Aorta (tissue), 5 donors: Measurements from ENCODE around the gene MAB21L3. TPM values are rescaled to one million over a fixed set of nuclear protein-coding genes. Genes with fewer than 3 reads are reported as not detected.

Source experiments
- ATAC-seq: fragments of 200-7000 bp; cut with Tn5 transposase; one replicate; pipeline ENCODE4 v1.9.1; 2022; ENCODE audit warnings: moderate library complexity; ENCODE audit not compliant: low FRiP score
- DNase-seq, 2 donors: peaks; one replicate each; pipeline ENCODE4 v3.0.0-alpha.2; 2020
- H3K27ac ChIP-seq, 2 donors: one replicate each; pipeline ENCODE4 v1.5.1; 2013; ENCODE audit warnings: low read length in 2 of 2, mild to moderate bottlenecking in 2 of 2, moderate library complexity in 2 of 2, control low read depth in 1 of 2, inconsistent platforms in 1 of 2, low read depth in 1 of 2
- H3K27me3 ChIP-seq, 2 donors: one replicate each; pipeline ENCODE4 v1.6.1; 2013; ENCODE audit warnings: control low read depth in 1 of 2, low read length in 1 of 2, mild to moderate bottlenecking in 1 of 2, moderate library complexity in 1 of 2; ENCODE audit not compliant: insufficient read depth in 2 of 2, control insufficient read depth in 1 of 2
- H3K36me3 ChIP-seq, 2 donors: one replicate each; pipeline ENCODE4 v1.6.1; 2013; ENCODE audit warnings: control low read depth in 1 of 2, low read length in 1 of 2, mild to moderate bottlenecking in 1 of 2; ENCODE audit not compliant: insufficient read depth in 2 of 2, control insufficient read depth in 1 of 2
- H3K4me1 ChIP-seq, 2 donors: one replicate each; pipeline ENCODE4 v1.6.1; 2013; ENCODE audit warnings: low read length in 2 of 2, control low read depth in 1 of 2, mild to moderate bottlenecking in 1 of 2, moderate library complexity in 1 of 2; ENCODE audit not compliant: insufficient read depth in 2 of 2, control insufficient read depth in 1 of 2
- H3K4me3 ChIP-seq, 2 donors: one replicate each; pipeline ENCODE4 v1.5.1; 2013; ENCODE audit warnings: low read length in 2 of 2, control low read depth in 1 of 2, mild to moderate bottlenecking in 1 of 2
- H3K9me3 ChIP-seq: one replicate; pipeline ENCODE4 v1.6.1; 2013; ENCODE audit warnings: mild to moderate bottlenecking, low read length; ENCODE audit not compliant: control insufficient read depth
- WGBS, 2 donors: extraction: QIAGEN DNeasy Blood & Tissue Kit; methylation state at CpG; one replicate each; pipeline ENCODE4 v1.1.7; 2013; 5-methylcytosine and 5-hydroxymethylcytosine counted together
- intact Hi-C, 2 donors: fragments of 100-400 bp; cut with DNase I; formaldehyde crosslinking; loops; one replicate each; pipeline versions ENCODE4 v1.14.2 to v1.15.0; 2022
- polyA plus RNA-seq, 2 donors: library from polyadenylated mRNA; stranded (reverse); fragments of 200-250 nt; gene quantifications; one replicate each; pipeline ENCODE4 v1.2.3, GENCODE V29; 2013
- total RNA-seq, 2 donors: library from RNA; stranded (reverse); fragmentation: NEBNext Ultra II Directional; extraction: Animal tissue kit (Norgen Biotek cat#: 25700); gene quantifications; one replicate each; pipeline ENCODE4 v1.2.1, GENCODE V29; 2021
- donor health status: healthy with polysubstance abuse.
- donor health status: Bipolar disorder and iron deficiency.
- donor health status: DM: no; HTN: no; CAD: no.
- donor health status: DM: no; HTN: no; CAD: no.
- donor health status: DM: yes; HTN: yes; CAD: no.

MAB21L3 gene
- total and polyA plus RNA-seq, 4 donors: 0.25 TPM; not detected in 3

DNA sequence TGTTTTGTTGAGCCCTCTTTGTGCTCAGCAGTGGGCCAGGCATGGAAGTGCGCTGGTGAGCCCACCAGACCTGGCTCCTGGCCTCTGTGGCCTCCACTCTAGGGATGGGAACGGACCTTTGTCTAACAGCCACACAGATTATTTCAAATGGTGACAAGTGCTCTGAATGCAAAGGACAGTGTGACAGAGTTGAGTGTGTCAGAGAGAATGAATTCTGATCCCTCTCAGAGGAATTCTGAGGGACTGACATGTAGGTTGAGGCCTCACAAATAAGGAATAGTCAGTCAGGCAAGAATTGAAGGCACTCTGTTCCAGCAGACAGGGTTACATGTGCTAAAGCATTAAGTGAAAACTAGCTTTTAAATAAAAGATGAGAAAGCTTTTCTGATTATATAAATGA is 11.3 kb upstream of the MAB21L3 start:
- 94% methylated on average over 2 of the region's 2 CpGs for WGBS, 2 donors
- Histone ChIP-seq H3K9me3 (no peaks in the 10 kb centered on the region), H3K27ac (no peak overlapping the region), H3K36me3 (no peaks in the 10 kb centered on the region), H3K4me1 (no peaks in the 10 kb centered on the region), H3K27me3 (no peaks in the 10 kb centered on the region), H3K4me3 (no peak overlapping the region)
- DNase-seq (no peak), ATAC-seq (no peak)
- intact Hi-C loops: no loop called here

GRCh38 chr1:116104667-116105066 is 6.5 kb upstream of the MAB21L3 start:
- no peak for ATAC-seq
- 67 to 68% methylated on average over 3 of the region's 3 CpGs for WGBS, 2 donors
- no peaks in the 10 kb centered on the region for H3K27me3 ChIP-seq
- H3K4me1 ChIP-seq: no peaks in the 10 kb centered on the region
- H3K4me3 ChIP-seq: no peak overlapping the region
- no peaks in the 10 kb centered on the region for H3K9me3 ChIP-seq
- H3K27ac ChIP-seq: no peak overlapping the region
- no peaks in the 10 kb centered on the region for H3K36me3 ChIP-seq
- intact Hi-C loops: no loop called here
- DNase-seq: no peak

DNA sequence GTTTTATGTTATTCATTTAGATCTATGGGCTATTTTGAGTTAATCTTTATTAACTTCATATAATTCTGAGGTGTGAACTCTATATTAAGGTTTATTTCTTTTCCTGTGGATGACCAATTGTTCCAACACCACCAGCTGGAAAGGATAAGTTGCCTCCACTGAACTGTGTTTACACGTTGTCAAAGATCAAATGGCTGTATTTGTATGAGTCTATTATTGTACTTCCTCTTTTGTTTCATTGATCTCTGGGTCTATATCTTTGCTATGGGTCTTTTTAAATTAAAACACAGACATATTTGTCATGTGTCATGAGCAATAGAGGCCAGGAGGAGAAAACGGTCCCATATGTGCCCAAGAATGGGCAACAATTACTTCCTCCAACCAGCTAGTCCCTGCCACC is 5.2 kb upstream of the MAB21L3 start:
- no peak for DNase-seq
- no peaks in the 10 kb centered on the region for H3K4me1 ChIP-seq
- H3K27me3 ChIP-seq: no peaks in the 10 kb centered on the region
- intact Hi-C loops: no loop called here
- no peaks in the 10 kb centered on the region for H3K9me3 ChIP-seq
- H3K36me3 ChIP-seq: no peaks in the 10 kb centered on the region
- no peak for ATAC-seq
- H3K4me3 ChIP-seq: no peak overlapping the region
- WGBS, 2 donors: 54 to 68% methylated on average over 2 of the region's 2 CpGs
- no peak overlapping the region for H3K27ac ChIP-seq

DNA sequence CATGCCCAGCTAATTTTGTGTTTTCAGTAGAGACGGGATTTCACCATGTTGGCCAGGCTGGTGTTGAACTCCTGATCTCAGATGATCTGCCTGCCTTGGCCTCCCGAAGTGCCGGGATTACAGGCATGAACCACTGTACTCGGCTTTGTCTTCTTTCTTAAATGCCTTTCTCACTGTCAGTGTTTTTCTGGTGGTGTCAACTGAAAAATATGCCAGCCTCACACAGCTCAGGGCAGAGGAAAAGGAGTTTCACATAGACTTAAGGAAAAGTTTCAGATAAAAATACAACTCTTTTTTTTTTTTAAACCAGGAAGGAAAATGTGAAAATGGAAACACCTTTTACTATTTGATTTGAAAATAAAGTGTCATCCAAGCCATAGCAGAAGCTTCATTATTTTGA is 4.6 kb upstream of the MAB21L3 start:
- 53 to 59% methylated on average over 4 of the region's 4 CpGs for WGBS, 2 donors
- Histone ChIP-seq H3K27me3 (no peaks in the 10 kb centered on the region), H3K36me3 (no peaks in the 10 kb centered on the region), H3K9me3 (no peaks in the 10 kb centered on the region), H3K4me3 (no peak overlapping the region), H3K4me1 (no peaks in the 10 kb centered on the region), H3K27ac (no peak overlapping the region)
- DNase-seq (no peak), ATAC-seq (no peak)
- intact Hi-C loops: no loop called here

GRCh38 chr1:116107371-116107770 is 3.8 kb upstream of the MAB21L3 start:
- ATAC-seq (no peak), DNase-seq (no peak)
- H3K27ac ChIP-seq: no peak overlapping the region
- H3K4me1 ChIP-seq: no peaks in the 10 kb centered on the region
- 76 to 79% methylated on average over 4 of the region's 4 CpGs for WGBS, 2 donors
- H3K4me3 ChIP-seq: no peak overlapping the region
- no peaks in the 10 kb centered on the region for H3K36me3 ChIP-seq
- no peaks in the 10 kb centered on the region for H3K27me3 ChIP-seq
- no peaks in the 10 kb centered on the region for H3K9me3 ChIP-seq
- intact Hi-C loops: no loop called here

DNA sequence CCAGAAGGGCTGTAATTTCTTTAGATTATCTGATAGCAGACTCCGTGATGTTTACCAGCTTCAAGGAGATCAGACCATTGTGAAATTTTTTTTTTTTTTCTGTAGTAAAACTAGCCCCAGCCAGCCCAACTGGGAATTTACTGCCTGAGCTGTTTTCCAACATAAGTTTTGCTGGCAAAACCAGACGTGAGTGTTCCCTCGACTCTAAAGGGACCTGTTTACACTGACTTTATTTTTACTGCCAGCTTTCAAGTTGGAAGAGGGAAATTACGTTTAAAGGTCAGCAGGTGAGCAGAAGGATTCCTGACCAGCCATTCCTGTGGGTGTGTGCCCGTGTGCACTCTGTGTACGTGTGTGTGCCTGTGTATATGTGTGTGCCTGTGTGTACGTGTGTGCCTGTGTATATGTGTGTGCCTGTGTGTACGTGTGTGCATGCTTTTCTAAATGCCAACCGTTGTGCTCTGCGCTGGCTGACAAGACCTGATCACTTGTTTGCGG is 374 bp downstream of the MAB21L3 start:
- WGBS, 2 donors: 56 to 59% methylated on average over 11 of the region's 11 CpGs
- intact Hi-C loops: no loop called here

GRCh38 chr1:116112388-116113140 is 1.4 kb downstream of the MAB21L3 start:
- Histone ChIP-seq H3K4me3 (no peak overlapping the region), H3K9me3 (no peaks in the 10 kb centered on the region), H3K27ac (no peak overlapping the region), H3K27me3 (no peaks in the 10 kb centered on the region), H3K36me3 (no peaks in the 10 kb centered on the region), H3K4me1 (no peaks in the 10 kb centered on the region)
- intact Hi-C loops: no loop called here
- WGBS, 2 donors: 86 to 89% methylated on average over 4 of the region's 4 CpGs
- ATAC-seq: no peak
- no peak for DNase-seq

More for the DNA sequence above, 374 bp downstream of the MAB21L3 start:
- H3K27ac ChIP-seq: no peak overlapping the region
- no peak for DNase-seq
- H3K9me3 ChIP-seq: no peaks in the 10 kb centered on the region
- H3K27me3 ChIP-seq: no peaks in the 10 kb centered on the region
- H3K4me1 ChIP-seq: no peaks in the 10 kb centered on the region
- H3K4me3 ChIP-seq: no peak overlapping the region
- no peak for ATAC-seq
- no peaks in the 10 kb centered on the region for H3K36me3 ChIP-seq

DNA sequence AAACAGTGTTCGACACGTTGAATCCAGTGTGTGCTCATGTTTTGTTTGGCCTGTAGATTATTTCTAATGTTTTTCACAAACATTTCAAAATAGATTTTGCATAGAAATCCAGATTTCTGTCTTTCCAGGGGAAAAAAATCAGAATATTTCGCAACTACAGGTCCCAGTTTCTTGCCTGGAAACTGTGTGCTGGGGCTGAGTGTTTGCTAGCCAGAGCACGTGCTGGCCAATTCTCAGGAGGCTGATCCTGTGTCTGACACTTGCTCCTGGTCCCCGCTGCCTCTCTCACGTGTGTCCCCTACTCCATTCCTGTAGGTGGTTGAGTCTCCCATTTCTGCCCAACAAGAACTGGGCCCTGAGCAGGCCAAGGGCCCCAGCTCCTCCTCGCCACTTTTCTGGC is 2.4 kb downstream of the MAB21L3 start:
- 48 to 56% methylated on average over 7 of the region's 7 CpGs for WGBS, 2 donors
- Histone ChIP-seq H3K27me3 (no peaks in the 10 kb centered on the region), H3K27ac (no peak overlapping the region), H3K36me3 (no peaks in the 10 kb centered on the region), H3K4me3 (no peak overlapping the region), H3K4me1 (no peaks in the 10 kb centered on the region), H3K9me3 (no peaks in the 10 kb centered on the region)
- intact Hi-C loops: no loop called here
- no peak for DNase-seq
- ATAC-seq: no peak
